ENCODE data around the gene BTBD19. TPM values are rescaled to one million over a fixed set of nuclear protein-coding genes. Genes with fewer than 3 reads are reported as not detected.

BTBD19 gene
- total and polyA plus RNA-seq, 2 donors from 2014 or later, result 3.2 to 16.5 TPM

- Histone ChIP-seq H3K27ac (ENCODE audit: low read depth in 2 of 2, low read length in 2 of 2) (peak overlapping the region; percentile 11 to 32), H3K9me3 (ENCODE audit: control insufficient read depth in 2 of 3, insufficient read depth in 1 of 3, low read length in 3 of 3) (no peaks in the 10 kb centered on the region), H3K4me1 (ENCODE audit: control insufficient read depth in 2 of 3, insufficient read depth in 2 of 3, low read depth in 1 of 3, low read length in 3 of 3) (peaks cover 10 to 25% (median 13%) of the 10 kb centered on the region in 3 donors), H3K36me3 (ENCODE audit: control insufficient read depth in 2 of 3, insufficient read depth in 3 of 3, low read length in 3 of 3) (peaks cover 0 to 8% (median 4%) of the 10 kb centered on the region in 3 donors), H3K4me3 (ENCODE audit: low read length in 3 of 3) (peak overlapping the region; percentile 21 to 76 (median 49)), H3K9ac (ENCODE audit: low read length in 3 of 3) (peak overlapping the region in 1 of 3 donors; percentile 51), H3K27me3 (ENCODE audit: control insufficient read depth, insufficient read depth, low read length) (no peaks in the 10 kb centered on the region)
- no peak for TF ChIP-seq CTCF (IDR thresholded peaks at IDR 0.05; ENCODE audit: borderline replicate concordance, extremely low read depth, insufficient read depth)
- DNase-seq (peak; percentile 44 to 84 (median 69)), FAIRE-seq (no peak)
- intact Hi-C loops (cut with DNase I), result no loop called here
Measured at GRCh38 chr1:44802306-44803061, 5.8 kb upstream of the BTBD19 start.

GRCh38 chr1:44803062-44803311, 5.3 kb upstream of the BTBD19 start:
- no peak for DNase-seq
- H3K4me1 ChIP-seq (ENCODE audit: control insufficient read depth in 2 of 3, insufficient read depth in 2 of 3, low read depth in 1 of 3, low read length in 3 of 3), result peaks cover 14 to 30% (median 15%) of the 10 kb centered on the region in 3 donors
- intact Hi-C loops (cut with DNase I), result no loop called here

GRCh38 chr1:44803312-44804095, 4.8 kb upstream of the BTBD19 start:
- no peak overlapping the region for H3K4me3 ChIP-seq (ENCODE audit: low read length in 3 of 3)
- intact Hi-C loops (cut with DNase I), result no loop called here
- H3K4me1 ChIP-seq (ENCODE audit: control insufficient read depth in 2 of 3, insufficient read depth in 2 of 3, low read depth in 1 of 3, low read length in 3 of 3), result peaks cover 14 to 35% (median 18%) of the 10 kb centered on the region in 3 donors
- no peak overlapping the region for H3K27ac ChIP-seq (ENCODE audit: low read depth in 2 of 2, low read length in 2 of 2)
- DNase-seq (peak in 1 of 5 donors; percentile 63), FAIRE-seq (no peak)
- H3K9me3 ChIP-seq (ENCODE audit: control insufficient read depth in 2 of 3, insufficient read depth in 1 of 3, low read length in 3 of 3), result no peaks in the 10 kb centered on the region
- no peaks in the 10 kb centered on the region for H3K27me3 ChIP-seq (ENCODE audit: control insufficient read depth, insufficient read depth, low read length)
- no peak overlapping the region for H3K9ac ChIP-seq (ENCODE audit: low read length in 3 of 3)
- H3K36me3 ChIP-seq (ENCODE audit: control insufficient read depth in 2 of 3, insufficient read depth in 3 of 3, low read length in 3 of 3), result peaks cover 0 to 8% (median 4%) of the 10 kb centered on the region in 3 donors
- TF ChIP-seq CTCF (IDR thresholded peaks at IDR 0.05; ENCODE audit: borderline replicate concordance, extremely low read depth, insufficient read depth), result no peak

More at GRCh38 chr1:44803062-44803311, 5.3 kb upstream of the BTBD19 start:
- no peak overlapping the region for H3K4me3 ChIP-seq (ENCODE audit: low read length in 3 of 3)
- peak overlapping the region in 1 of 3 donors; percentile 34 for H3K9ac ChIP-seq (ENCODE audit: low read length in 3 of 3)
- no peaks in the 10 kb centered on the region for H3K27me3 ChIP-seq (ENCODE audit: control insufficient read depth, insufficient read depth, low read length)
- H3K27ac ChIP-seq (ENCODE audit: low read depth in 2 of 2, low read length in 2 of 2), result no peak overlapping the region
- FAIRE-seq, result no peak
- no peaks in the 10 kb centered on the region for H3K9me3 ChIP-seq (ENCODE audit: control insufficient read depth in 2 of 3, insufficient read depth in 1 of 3, low read length in 3 of 3)
- no peak for TF ChIP-seq CTCF (IDR thresholded peaks at IDR 0.05; ENCODE audit: borderline replicate concordance, extremely low read depth, insufficient read depth)
- peaks cover 0 to 8% (median 4%) of the 10 kb centered on the region in 3 donors for H3K36me3 ChIP-seq (ENCODE audit: control insufficient read depth in 2 of 3, insufficient read depth in 3 of 3, low read length in 3 of 3)
